RPMI8226 (cell line): ENCODE results near the gene RTN4.

Source experiments
- DNase-seq: peaks from one replicate; pipeline ENCODE4 v3.0.0-alpha.2; 2015

RTN4 gene

DNA sequence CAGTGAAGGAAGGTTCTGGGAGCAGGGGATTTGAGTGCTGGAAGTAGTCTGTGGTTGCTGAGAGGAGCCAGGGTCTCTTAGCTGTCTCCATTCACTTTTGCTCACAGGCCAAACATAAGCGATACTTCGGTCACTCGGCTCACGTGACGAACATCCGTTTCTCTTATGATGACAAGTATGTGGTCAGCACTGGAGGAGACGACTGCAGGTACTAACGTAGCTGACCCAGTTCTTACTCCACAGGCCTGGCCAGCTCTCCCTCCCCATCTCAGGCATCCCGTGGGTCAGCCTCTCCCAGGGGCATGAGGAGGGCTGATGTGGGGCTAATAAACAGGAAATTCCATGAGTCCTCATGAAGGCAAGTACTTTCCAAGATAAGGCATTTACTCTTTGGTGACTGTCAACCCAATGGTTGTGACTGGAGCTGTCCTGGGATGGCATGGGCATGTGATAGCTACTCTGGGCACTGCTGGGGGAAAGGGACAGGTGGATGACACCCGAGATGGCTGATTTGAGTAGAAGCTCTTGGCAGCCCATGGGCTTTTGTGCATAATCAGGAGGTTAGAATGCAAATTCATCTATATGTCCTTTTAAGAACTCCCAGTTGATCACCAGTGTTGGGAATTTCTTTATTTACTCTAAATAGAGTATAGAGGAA is 81.6 kb downstream of the RTN4 start:
- no peak for DNase-seq

DNA sequence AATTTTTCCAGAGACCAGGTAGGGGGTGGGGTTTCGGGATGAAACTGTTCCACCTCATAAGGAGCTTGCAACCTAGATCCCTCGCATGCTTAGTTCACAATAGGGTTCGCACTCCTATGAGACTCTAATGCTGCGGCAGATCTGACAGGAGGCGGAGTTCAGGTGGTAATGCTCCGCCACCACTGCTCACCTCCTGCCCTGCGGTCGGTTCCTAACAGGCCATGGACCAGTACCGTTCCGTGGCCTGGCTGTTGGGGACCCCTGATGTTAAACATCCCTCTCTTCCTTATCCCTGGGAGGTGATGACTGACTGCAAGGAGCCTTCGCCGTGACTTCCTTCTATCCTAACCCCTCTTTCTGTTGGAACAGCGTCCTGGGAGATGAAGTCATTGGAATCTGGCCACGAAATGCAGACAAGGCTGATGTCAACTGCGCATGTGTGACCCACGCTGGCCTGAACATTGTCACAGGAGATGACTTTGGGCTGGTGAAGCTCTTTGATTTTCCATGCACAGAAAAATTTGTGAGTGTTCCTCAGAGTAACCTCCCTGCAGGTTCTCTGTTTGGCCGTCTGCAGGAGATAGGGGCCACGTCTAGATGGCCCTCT is 82.4 kb downstream of the RTN4 start:
- DNase-seq, result no peak

- no peak for DNase-seq
These were observed 83.0 kb downstream of the RTN4 start for GRCh38 chr2:54967269-54967668.

DNA sequence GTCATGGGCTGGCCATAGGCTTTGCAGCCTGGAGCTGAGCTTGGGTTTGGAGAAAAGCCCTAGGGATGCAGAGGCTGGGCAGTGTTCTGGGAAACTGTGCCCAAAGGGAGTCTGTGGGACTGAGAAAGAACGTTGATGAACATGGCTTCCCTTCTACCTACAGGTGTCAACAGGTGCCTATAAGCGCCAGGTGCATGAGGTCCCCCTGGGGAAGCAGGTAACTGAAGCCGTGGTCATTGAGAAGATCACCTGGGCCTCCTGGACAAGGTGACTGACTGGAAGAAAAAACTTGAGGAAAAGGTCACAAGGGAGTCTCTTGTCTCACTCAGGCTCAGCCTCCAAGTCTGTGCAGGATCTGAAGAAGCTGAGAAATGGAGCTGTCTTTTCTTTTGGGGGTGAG is 83.4 kb downstream of the RTN4 start:
- DNase-seq, result no peak

- peak; percentile 62 for DNase-seq
These were observed 84.0 kb downstream of the RTN4 start for GRCh38 chr2:54966165-54966832.

- DNase-seq, result no peak
These were observed 84.8 kb downstream of the RTN4 start for GRCh38 chr2:54965425-54965824.

GRCh38 chr2:54964816-54965215 is 85.4 kb downstream of the RTN4 start:
- no peak for DNase-seq

- no peak for DNase-seq
These were observed 86.0 kb downstream of the RTN4 start for GRCh38 chr2:54964271-54964670.

DNA sequence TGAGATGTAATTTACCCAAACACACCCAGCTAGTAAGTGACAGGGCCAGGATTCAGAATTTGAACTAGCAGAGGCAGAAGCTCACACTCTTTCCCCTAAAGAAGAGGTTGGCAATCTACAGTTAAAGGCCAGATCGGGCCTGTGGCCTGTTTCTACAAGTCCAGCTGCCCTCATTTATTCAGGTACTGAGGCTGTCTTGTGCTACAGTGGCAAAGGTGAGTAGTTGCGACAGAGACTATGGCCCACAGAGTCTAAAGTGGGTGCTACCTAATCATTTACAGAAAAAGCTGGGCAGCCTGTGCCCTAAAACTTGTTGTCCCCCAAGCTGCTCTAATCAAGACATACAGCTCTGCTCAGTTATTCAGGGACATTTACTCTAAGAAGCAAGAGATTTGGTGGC is 86.8 kb downstream of the RTN4 start:
- DNase-seq, result no peak

- DNase-seq, result no peak
These were observed 87.3 kb downstream of the RTN4 start for GRCh38 chr2:54962935-54963440.

- DNase-seq, result no peak
These were observed 87.7 kb downstream of the RTN4 start for GRCh38 chr2:54962511-54962910.

GRCh38 chr2:54960164-54960563 is 90.1 kb downstream of the RTN4 start:
- no peak for DNase-seq

- DNase-seq, result no peak
These were observed 91.4 kb downstream of the RTN4 start for GRCh38 chr2:54958717-54959371.

- no peak for DNase-seq
These were observed 92.8 kb downstream of the RTN4 start for GRCh38 chr2:54957321-54957999.

- no peak for DNase-seq
These were observed 94.1 kb downstream of the RTN4 start for GRCh38 chr2:54956111-54956627.

- no peak for DNase-seq
These were observed 94.7 kb downstream of the RTN4 start for GRCh38 chr2:54955358-54956110.

DNA sequence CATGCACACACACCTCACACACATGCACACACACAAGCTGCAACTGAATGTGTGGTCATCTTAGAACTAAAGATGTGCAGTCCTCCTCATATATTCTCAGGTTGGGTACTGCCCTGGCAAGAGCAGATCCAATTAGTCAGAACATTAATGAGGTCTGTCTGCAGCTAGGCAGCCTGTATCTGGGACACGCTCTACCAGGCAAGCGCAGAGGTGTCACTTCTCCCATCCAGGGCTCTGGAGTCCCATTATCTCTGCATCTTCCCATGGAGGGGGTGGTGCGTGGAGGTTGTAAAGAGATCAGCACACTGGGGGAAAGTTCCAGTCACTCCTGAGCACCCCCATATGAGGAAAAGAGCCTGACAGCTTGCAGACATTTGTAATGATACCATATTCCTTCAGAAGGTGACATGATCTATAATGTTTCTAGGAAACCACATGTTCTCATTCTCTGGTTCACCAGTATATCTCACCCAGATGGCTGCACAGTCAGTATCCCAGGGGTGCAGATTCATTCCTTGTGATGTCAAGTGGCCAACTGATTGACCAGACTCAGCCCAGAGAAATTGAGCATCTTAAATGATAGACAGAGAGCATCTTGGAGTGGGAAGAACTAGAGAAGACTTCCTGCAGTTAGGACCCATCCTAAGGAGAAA is 95.4 kb downstream of the RTN4 start:
- no peak for DNase-seq

DNA sequence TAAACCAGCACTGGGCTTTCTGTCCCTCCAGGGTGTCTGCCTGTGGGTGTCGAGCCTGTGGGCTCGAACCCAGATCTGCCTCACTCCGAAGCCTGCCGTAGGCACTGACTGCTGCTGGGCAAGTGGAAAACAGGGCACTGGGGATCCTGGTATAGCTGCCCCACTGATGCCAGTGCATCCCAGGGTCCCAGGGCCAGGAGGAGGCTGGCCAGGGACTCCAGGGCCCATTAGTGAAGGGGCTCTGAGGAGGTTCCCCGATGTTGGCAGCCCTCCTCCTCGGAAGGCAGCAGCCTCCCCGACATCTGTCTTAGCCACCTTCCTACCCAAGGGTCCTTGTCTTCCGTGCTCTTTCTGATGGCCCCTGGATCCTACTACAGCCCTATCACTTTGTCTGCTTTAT is 96.1 kb downstream of the RTN4 start:
- no peak for DNase-seq

GRCh38 chr2:54952978-54953456 is 97.2 kb downstream of the RTN4 start:
- DNase-seq, result no peak

- no peak for DNase-seq
These were observed 97.8 kb downstream of the RTN4 start for GRCh38 chr2:54952425-54952824.

DNA sequence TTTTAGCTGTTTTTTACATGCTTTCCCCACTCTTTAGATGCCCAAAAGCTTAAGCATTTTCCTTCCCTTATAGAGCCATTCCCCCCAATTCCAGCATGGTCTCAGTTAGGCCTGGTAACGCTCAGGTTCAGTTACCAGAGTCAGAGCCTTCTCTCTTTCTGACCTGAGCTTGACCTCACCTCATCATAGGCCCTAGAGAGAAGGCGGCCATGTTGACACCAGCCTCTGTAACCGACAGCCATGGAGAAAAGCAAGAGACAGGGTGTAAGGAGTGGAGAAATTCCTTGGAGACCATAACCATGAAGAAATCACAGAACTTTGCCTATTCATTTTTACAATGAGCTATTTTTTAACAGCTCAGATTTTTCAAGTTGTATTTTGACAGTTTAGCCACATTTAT is 99.4 kb downstream of the RTN4 start:
- DNase-seq, result no peak
